ENCODE data around the gene FBLN2. TPM values are rescaled to one million over a fixed set of nuclear protein-coding genes. Genes with fewer than 3 reads are reported as not detected.

FBLN2 gene
- total RNA-seq, 1 donor from 2014 or later, result 413 TPM

- Mint-ChIP-seq H3K27me3 (ENCODE audit: low read depth) (no peaks in the 10 kb centered on the region), H3K9me3 (ENCODE audit: low read depth) (peaks cover 7% of the 10 kb centered on the region), H3K4me1 (ENCODE audit: low read depth) (peaks cover 66% of the 10 kb centered on the region), H3K36me3 (ENCODE audit: low read depth) (no peaks in the 10 kb centered on the region), H3K4me3 (ENCODE audit: unreplicated experiment) (no peak overlapping the region), H3K27ac (ENCODE audit: unreplicated experiment) (peak overlapping the region; percentile 30)
- TF ChIP-seq CTCF (IDR thresholded peaks at IDR 0.05), result no peak
- no peak for DNase-seq (ENCODE audit: low spot score)
Measured at GRCh38 chr3:13535526-13535875, 13.4 kb upstream of the FBLN2 start.

GRCh38 chr3:13535905-13536304 lies 13.0 kb upstream of the FBLN2 start:
- peaks cover 7% of the 10 kb centered on the region for H3K9me3 Mint-ChIP-seq (ENCODE audit: low read depth)
- no peaks in the 10 kb centered on the region for H3K36me3 Mint-ChIP-seq (ENCODE audit: low read depth)
- DNase-seq (ENCODE audit: low spot score), result peak; percentile 85
- H3K4me3 Mint-ChIP-seq (ENCODE audit: unreplicated experiment), result no peak overlapping the region
- H3K27ac Mint-ChIP-seq (ENCODE audit: unreplicated experiment), result peak overlapping the region; percentile 99
- peaks cover 70% of the 10 kb centered on the region for H3K4me1 Mint-ChIP-seq (ENCODE audit: low read depth)
- TF ChIP-seq CTCF (IDR thresholded peaks at IDR 0.05), result no peak
- no peaks in the 10 kb centered on the region for H3K27me3 Mint-ChIP-seq (ENCODE audit: low read depth)

- Mint-ChIP-seq H3K27ac (ENCODE audit: unreplicated experiment) (peak overlapping the region; percentile 99), H3K27me3 (ENCODE audit: low read depth) (no peaks in the 10 kb centered on the region), H3K9me3 (ENCODE audit: low read depth) (peaks cover 7% of the 10 kb centered on the region), H3K4me3 (ENCODE audit: unreplicated experiment) (no peak overlapping the region), H3K36me3 (ENCODE audit: low read depth) (no peaks in the 10 kb centered on the region), H3K4me1 (ENCODE audit: low read depth) (peaks cover 75% of the 10 kb centered on the region)
- DNase-seq (ENCODE audit: low spot score), result no peak
- no peak for TF ChIP-seq CTCF (IDR thresholded peaks at IDR 0.05)
Measured at GRCh38 chr3:13536432-13536831, 12.5 kb upstream of the FBLN2 start.

GRCh38 chr3:13536832-13537231 lies 12.1 kb upstream of the FBLN2 start:
- Mint-ChIP-seq H3K36me3 (ENCODE audit: low read depth) (no peaks in the 10 kb centered on the region), H3K27me3 (ENCODE audit: low read depth) (no peaks in the 10 kb centered on the region), H3K27ac (ENCODE audit: unreplicated experiment) (peak overlapping the region; percentile 99), H3K4me1 (ENCODE audit: low read depth) (peaks cover 79% of the 10 kb centered on the region), H3K9me3 (ENCODE audit: low read depth) (peaks cover 7% of the 10 kb centered on the region), H3K4me3 (ENCODE audit: unreplicated experiment) (no peak overlapping the region)
- peak; percentile 76 for DNase-seq (ENCODE audit: low spot score)
- TF ChIP-seq CTCF (IDR thresholded peaks at IDR 0.05), result no peak

GRCh38 chr3:13537244-13537908 lies 11.5 kb upstream of the FBLN2 start:
- H3K27ac Mint-ChIP-seq (ENCODE audit: unreplicated experiment), result peak overlapping the region; percentile 99

More at GRCh38 chr3:13537244-13537908, 11.5 kb upstream of the FBLN2 start:
- H3K27me3 Mint-ChIP-seq (ENCODE audit: low read depth), result no peaks in the 10 kb centered on the region
- H3K4me1 Mint-ChIP-seq (ENCODE audit: low read depth), result peaks cover 84% of the 10 kb centered on the region
- H3K36me3 Mint-ChIP-seq (ENCODE audit: low read depth), result no peaks in the 10 kb centered on the region
- DNase-seq (ENCODE audit: low spot score), result no peak
- H3K9me3 Mint-ChIP-seq (ENCODE audit: low read depth), result peaks cover 10% of the 10 kb centered on the region
- no peak overlapping the region for H3K4me3 Mint-ChIP-seq (ENCODE audit: unreplicated experiment)
- TF ChIP-seq CTCF (IDR thresholded peaks at IDR 0.05), result no peak
